Measurements from ENCODE around the gene ROBO1. TPM values are rescaled to one million over a fixed set of nuclear protein-coding genes. Genes with fewer than 3 reads are reported as not detected.
"Not testable (repeated sequence)": the region's sequence is repeated elsewhere in the genome, so short reads cannot be mapped to it uniquely, and the experiment has no call there.

Gene ROBO1
- total RNA-seq, 2 experiments from 2014 or later: 0.36 to 0.69 TPM

- POLR2A ChIA-PET: no interaction called here
- H3K27ac Mint-ChIP-seq: no peak overlapping the region
- no peak for TF ChIP-seq CTCF (IDR thresholded peaks at IDR 0.05)
- H3K4me1 ChIP-seq (ENCODE audit: insufficient read depth, low read length): no peaks in the 10 kb centered on the region
- H3K27me3 Mint-ChIP-seq: no peaks in the 10 kb centered on the region
- H3K9me3 Mint-ChIP-seq: peaks cover 5% of the 10 kb centered on the region
- DNase-seq: no peak
- H3K4me1 Mint-ChIP-seq (ENCODE audit: low read depth): no peaks in the 10 kb centered on the region
- H3K27ac ChIP-seq (ENCODE audit: low read depth in 1 of 2, low read length in 2 of 2): no peak overlapping the region
- H3K27me3 ChIP-seq (ENCODE audit: control insufficient read depth in 1 of 2, insufficient read depth in 2 of 2, low read length in 2 of 2): no peaks in the 10 kb centered on the region
- no peaks in the 10 kb centered on the region for H3K36me3 Mint-ChIP-seq (ENCODE audit: low read depth)
- no peak overlapping the region for H3K4me3 Mint-ChIP-seq
- no peaks in the 10 kb centered on the region for H3K36me3 ChIP-seq (ENCODE audit: insufficient read depth, low read length)
- ATAC-seq (ENCODE audit: poor library complexity): no peak
- CTCF ChIA-PET: no interaction called here
- intact Hi-C loops (cut with DNase I, micrococcal nuclease): no loop called here
- peaks cover 0 to 5% of the 10 kb centered on the region in 2 experiments for H3K9me3 ChIP-seq (ENCODE audit: control insufficient read depth in 1 of 2, insufficient read depth in 1 of 2, low read length in 2 of 2)
- no peak overlapping the region for H3K4me3 ChIP-seq (ENCODE audit: low read length)
Measured at GRCh38 chr3:79337798-79338197, 430.0 kb downstream of the ROBO1 start.

GRCh38 chr3:79329154-79329553, 438.6 kb downstream of the ROBO1 start:
- ATAC-seq (ENCODE audit: poor library complexity): no peak
- no peak overlapping the region for H3K4me3 ChIP-seq (ENCODE audit: low read length)
- Mint-ChIP-seq H3K4me3 (no peak overlapping the region), H3K36me3 (ENCODE audit: low read depth) (no peaks in the 10 kb centered on the region), H3K4me1 (ENCODE audit: low read depth) (no peaks in the 10 kb centered on the region), H3K9me3 (peaks cover 5% of the 10 kb centered on the region), H3K27me3 (no peaks in the 10 kb centered on the region), H3K27ac (no peak overlapping the region)
- H3K27me3 ChIP-seq (ENCODE audit: control insufficient read depth in 1 of 2, insufficient read depth in 2 of 2, low read length in 2 of 2): no peaks in the 10 kb centered on the region
- H3K4me1 ChIP-seq (ENCODE audit: insufficient read depth, low read length): no peaks in the 10 kb centered on the region
- no peak for DNase-seq
- H3K9me3 ChIP-seq (ENCODE audit: control insufficient read depth in 1 of 2, insufficient read depth in 1 of 2, low read length in 2 of 2): peaks cover 0 to 3% of the 10 kb centered on the region in 2 experiments
- no peaks in the 10 kb centered on the region for H3K36me3 ChIP-seq (ENCODE audit: insufficient read depth, low read length)
- no peak for TF ChIP-seq CTCF (IDR thresholded peaks at IDR 0.05)
- H3K27ac ChIP-seq (ENCODE audit: low read depth in 1 of 2, low read length in 2 of 2): no peak overlapping the region
- intact Hi-C loops (cut with DNase I, micrococcal nuclease): no loop called here
- POLR2A ChIA-PET: no interaction called here
- CTCF ChIA-PET: interaction anchor here (0.6 kb wide), 1 partner anchor 576 kb away, joined by 3 read pairs; no protein-coding TSS in a partner anchor

- ChIA-PET POLR2A (no interaction called here), CTCF (no interaction called here)
- H3K36me3 Mint-ChIP-seq (ENCODE audit: low read depth): no peaks in the 10 kb centered on the region
- no peaks in the 10 kb centered on the region for H3K27me3 Mint-ChIP-seq
- DNase-seq (no peak), ATAC-seq (ENCODE audit: poor library complexity) (no peak)
- TF ChIP-seq CTCF (IDR thresholded peaks at IDR 0.05): no peak
- H3K4me3 Mint-ChIP-seq: no peak overlapping the region
- no peaks in the 10 kb centered on the region for H3K9me3 ChIP-seq (ENCODE audit: control insufficient read depth in 1 of 2, insufficient read depth in 1 of 2, low read length in 2 of 2)
- no peaks in the 10 kb centered on the region for H3K27me3 ChIP-seq (ENCODE audit: control insufficient read depth in 1 of 2, insufficient read depth in 2 of 2, low read length in 2 of 2)
- intact Hi-C loops (cut with DNase I, micrococcal nuclease): no loop called here
- no peaks in the 10 kb centered on the region for H3K4me1 Mint-ChIP-seq (ENCODE audit: low read depth)
- H3K36me3 ChIP-seq (ENCODE audit: insufficient read depth, low read length): no peaks in the 10 kb centered on the region
- H3K27ac Mint-ChIP-seq: no peak overlapping the region
- H3K27ac ChIP-seq (ENCODE audit: low read depth in 1 of 2, low read length in 2 of 2): no peak overlapping the region
- no peak overlapping the region for H3K4me3 ChIP-seq (ENCODE audit: low read length)
- H3K4me1 ChIP-seq (ENCODE audit: insufficient read depth, low read length): no peaks in the 10 kb centered on the region
- peaks cover 5% of the 10 kb centered on the region for H3K9me3 Mint-ChIP-seq
Measured at GRCh38 chr3:79326642-79327041, 441.2 kb downstream of the ROBO1 start.

GRCh38 chr3:79325833-79326383, 441.9 kb downstream of the ROBO1 start:
- H3K4me3 Mint-ChIP-seq; H3K36me3 Mint-ChIP-seq (ENCODE audit: low read depth); H3K27me3 Mint-ChIP-seq; H3K9me3 Mint-ChIP-seq; POLR2A ChIA-PET; ATAC-seq (ENCODE audit: poor library complexity); H3K27ac Mint-ChIP-seq; H3K27ac ChIP-seq (ENCODE audit: low read depth in 1 of 2, low read length in 2 of 2); DNase-seq; H3K4me1 Mint-ChIP-seq (ENCODE audit: low read depth); intact Hi-C loops (cut with DNase I, micrococcal nuclease); H3K27me3 ChIP-seq (ENCODE audit: control insufficient read depth in 1 of 2, insufficient read depth in 2 of 2, low read length in 2 of 2); H3K4me1 ChIP-seq (ENCODE audit: insufficient read depth, low read length); H3K4me3 ChIP-seq (ENCODE audit: low read length); H3K36me3 ChIP-seq (ENCODE audit: insufficient read depth, low read length); CTCF ChIA-PET; H3K9me3 ChIP-seq (ENCODE audit: control insufficient read depth in 1 of 2, insufficient read depth in 1 of 2, low read length in 2 of 2): not testable (repeated sequence)

Measured in CD4-positive, alpha-beta T cell (primary cell).